GM12872 (cell line): ENCODE data around the gene MSRB3.

Experiments
- TF ChIP-seq, protein P1 (sequence below): IDR thresholded peaks from 3 replicates; pipeline ENCODE4 v1.5.1; 2011; ENCODE audit warnings: low read depth, mild to moderate bottlenecking, low read length, moderate library complexity; ENCODE audit not compliant: insufficient read depth

MSRB3 gene

DNA sequence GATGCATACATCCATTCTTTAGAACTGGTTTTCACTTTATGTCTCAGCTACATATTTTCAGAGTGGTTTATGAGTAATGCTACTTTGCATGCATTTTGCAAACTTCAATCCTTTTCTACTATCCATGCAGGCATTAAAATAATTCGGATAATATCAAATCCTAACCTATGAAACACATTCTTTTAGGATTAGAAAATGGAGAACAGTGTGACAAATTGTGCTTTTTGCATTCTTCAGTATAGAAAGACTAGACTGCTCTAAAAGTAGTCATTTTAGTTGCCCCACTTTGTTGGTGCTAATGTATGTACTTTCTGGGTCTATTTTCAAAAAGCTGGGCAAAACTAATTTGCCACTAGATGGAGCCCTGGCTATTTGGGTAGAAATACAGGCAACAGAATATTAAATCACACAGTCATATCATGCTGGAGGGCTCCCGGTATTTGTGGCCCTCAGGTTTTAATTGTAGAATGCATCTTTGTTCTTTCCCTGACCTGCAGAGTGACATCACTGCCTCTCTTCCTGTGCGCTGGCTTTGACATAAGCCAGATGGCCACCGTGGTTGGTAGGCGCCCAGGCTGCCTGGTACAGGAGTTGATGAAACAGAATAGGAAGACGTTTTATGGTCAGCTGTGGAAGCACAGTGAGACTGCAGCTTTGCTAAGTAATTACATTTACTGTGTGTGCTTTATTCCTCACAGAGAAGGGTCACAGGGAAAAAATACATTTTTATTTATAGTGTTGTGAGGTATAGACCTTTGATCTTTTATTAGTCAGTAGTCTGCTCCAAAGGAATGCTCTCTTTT lies 28.1 kb downstream of the MSRB3 start:
- TF ChIP-seq, protein P1, sequence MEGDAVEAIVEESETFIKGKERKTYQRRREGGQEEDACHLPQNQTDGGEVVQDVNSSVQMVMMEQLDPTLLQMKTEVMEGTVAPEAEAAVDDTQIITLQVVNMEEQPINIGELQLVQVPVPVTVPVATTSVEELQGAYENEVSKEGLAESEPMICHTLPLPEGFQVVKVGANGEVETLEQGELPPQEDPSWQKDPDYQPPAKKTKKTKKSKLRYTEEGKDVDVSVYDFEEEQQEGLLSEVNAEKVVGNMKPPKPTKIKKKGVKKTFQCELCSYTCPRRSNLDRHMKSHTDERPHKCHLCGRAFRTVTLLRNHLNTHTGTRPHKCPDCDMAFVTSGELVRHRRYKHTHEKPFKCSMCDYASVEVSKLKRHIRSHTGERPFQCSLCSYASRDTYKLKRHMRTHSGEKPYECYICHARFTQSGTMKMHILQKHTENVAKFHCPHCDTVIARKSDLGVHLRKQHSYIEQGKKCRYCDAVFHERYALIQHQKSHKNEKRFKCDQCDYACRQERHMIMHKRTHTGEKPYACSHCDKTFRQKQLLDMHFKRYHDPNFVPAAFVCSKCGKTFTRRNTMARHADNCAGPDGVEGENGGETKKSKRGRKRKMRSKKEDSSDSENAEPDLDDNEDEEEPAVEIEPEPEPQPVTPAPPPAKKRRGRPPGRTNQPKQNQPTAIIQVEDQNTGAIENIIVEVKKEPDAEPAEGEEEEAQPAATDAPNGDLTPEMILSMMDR = peak; percentile 54

DNA sequence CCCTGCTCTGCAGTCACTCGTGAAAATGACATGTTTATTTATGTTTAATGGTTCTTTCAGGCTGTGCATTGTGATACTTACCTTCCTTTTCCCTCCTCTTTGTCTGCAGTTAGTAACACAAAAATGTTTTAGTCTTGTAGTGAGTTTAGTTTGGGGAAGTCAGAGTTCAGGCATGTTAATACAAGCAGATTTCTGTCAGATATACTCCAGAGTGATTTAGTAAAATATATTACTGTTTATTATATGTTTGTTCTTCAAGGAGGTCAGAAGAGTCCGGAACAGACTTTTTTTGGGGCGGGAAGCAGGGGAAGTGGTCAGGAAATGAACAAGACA lies 28.7 kb downstream of the MSRB3 start:
- TF ChIP-seq, protein P1 = no peak

DNA sequence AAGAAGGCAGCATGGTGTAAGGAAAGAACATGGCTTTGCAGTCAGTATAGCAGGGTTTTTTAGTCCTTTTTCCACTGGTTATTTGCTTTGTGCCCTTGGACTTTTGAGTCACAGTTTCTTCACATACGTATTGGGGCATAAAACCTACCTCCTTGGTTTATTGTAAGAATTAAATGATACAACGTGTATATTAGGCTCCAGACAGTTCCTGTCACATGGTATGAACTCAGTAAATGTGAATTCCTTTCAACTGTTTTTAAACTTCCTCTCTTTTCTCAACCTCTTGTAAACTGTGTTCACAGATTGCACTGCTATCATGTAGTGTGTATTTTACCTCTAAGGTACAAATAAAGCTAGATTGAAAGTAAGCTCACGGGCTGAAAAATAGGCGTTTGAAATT lies 29.5 kb downstream of the MSRB3 start:
- TF ChIP-seq, protein P1 = no peak

DNA sequence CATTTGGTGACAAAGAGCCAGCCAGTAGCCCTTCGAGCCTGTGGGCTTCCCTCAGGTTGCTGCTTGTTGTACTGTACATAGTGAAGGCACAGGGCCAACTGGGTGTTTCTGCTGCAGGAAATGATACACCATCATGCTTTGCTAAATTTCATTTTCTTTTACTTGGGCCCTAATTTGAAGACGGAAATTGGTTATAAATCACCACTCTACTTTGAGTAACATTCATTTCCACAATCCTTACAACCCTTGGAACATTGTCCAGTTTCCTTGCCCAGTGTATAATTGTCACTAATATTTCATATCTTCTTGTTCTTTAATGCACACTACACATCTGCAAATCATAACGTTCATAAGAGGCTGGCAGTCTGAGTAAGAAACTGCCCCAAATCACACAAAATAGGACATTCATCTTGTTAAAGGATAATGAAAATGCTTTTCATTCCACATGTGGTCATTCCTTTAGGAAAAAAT lies 30.2 kb downstream of the MSRB3 start:
- TF ChIP-seq, protein P1 = no peak

DNA sequence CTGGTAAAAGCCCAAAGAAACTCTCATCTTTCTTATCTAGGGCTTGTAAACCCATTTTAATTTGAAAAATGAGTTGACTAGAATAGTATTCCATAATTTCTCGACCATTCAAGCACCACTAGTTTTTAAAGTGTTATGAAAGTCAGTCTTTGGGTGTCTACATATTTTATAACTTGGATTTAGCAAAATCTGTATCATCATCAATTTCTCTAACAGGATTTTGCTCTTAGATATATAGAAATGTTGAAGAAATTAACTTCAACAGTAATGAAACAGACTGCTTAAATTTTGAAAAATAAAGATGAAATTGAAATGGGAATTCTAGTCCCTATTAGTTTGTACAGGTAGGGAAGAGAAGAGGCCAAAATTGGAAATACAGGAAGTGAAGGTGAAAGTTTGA lies 32.8 kb downstream of the MSRB3 start:
- TF ChIP-seq, protein P1 = no peak

DNA sequence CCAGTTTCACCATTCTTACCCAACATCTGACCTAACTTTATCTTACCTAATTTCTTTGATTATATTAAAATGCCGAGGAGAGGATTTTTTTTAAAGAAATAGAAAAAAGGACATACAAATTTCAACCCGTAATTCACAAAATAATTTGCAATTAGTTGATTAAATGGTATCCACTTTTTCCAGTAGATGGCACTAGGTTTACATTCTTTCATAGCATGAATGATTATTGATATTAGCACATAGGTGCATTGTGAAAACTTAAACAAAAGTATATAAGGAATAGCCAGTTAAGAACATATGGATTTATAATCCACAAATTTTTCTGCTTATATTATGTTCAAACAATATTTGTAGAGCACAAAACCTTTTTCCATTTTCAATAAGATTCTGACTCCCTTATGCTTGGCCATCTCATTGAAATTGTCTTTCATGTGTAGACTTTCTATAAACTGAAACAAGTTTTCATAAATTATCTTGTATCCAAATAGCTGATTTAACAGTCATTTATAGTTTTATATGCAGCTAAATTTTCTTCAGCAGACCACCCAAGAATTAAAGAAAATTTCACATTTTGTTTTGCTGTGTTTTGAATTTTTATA lies 35.3 kb downstream of the MSRB3 start:
- TF ChIP-seq, protein P1 = no peak

DNA sequence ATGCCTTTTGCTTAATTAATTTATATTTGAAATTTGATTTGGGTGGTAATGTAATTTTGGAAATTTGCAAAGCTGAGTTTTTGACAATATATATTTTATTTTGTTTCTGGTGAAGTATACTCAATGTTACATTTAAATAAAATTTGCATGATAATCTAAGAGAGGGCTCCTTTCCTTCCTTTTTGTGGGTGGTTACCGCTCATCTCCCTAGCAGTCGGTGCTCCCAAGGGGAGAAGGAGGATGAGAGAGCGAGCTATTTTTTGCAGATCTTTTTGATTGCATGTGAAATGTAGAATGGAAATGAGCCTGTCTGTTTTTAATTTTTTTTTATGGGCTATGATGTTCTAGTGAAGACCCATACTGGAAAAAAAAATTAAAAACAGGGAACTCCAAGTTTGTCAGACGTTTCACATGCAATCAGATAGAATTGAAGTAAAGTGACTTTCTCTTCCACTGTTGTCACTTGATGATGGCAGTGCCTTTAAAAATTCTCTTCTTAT lies 39.8 kb downstream of the MSRB3 start:
- TF ChIP-seq, protein P1 = no peak
